Femur (tissue), 1 donor: ENCODE data around the gene KIRREL3.

Source experiments
- DNase-seq: peaks from one replicate; pipeline ENCODE4 v3.0.0-alpha.2; 2017

Gene KIRREL3

DNA sequence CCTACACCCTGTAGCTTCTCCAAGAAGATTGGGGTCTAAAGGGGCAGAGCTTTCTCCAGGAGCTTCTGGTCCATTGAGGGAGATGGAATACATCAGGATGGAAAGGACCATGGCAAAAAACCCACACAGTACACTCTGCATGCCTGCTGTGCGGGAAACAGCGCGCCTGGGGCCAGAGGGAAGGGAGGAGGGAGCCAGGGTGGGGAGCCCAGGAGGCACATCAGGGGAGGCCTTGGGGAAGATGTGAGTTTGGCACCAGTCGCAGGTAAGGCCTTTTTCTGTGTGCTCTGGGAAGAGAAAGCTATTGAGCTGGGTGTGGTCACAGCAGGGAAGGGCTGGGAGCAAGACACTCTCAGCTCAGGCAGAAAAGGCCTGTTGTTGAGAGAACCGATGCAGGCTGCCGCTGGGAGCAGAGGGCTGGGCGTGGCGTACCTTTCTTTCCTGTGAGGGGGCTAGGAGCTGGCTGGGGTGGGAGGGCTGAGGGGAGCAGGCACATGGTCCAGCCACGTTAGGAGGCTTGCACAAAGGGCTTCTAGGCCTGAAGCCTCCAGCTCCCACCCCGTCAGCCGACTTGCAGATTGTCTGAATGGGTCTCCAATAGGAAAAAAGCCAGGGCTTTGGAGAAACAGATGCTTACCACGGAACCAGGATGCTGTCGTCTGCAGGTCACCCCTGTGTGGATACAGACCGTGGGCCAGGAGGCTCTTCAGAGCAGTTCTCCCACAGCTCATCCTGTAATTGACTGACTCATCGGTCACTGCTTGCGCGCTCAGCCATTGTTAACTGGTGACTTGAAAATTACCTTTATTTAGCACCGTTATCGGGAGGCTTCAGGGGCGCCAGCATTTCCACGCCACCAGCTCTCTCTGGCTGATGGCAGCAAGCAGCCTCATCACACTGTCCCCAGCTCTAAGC, 407.8 kb downstream of the KIRREL3 start:
- no peak for DNase-seq

- no peak for DNase-seq
Observed at GRCh38 chr11:126591966-126592489, 408.5 kb downstream of the KIRREL3 start.

DNA sequence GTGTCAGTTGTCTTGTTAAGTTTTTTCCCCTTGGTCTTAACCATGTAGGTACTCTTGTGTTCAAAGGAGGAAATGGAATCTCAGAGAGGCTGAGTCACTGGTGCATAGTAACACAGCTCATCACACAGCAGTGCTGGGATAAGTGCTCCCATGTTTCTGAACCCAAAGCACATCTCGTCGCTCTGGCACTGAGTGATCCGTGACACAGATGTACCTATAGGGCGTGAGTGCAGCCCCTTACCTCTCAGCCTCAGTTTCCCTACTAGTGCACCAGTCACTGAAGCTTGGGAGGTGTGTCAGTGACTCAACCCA, 411.1 kb downstream of the KIRREL3 start:
- no peak for DNase-seq

DNA sequence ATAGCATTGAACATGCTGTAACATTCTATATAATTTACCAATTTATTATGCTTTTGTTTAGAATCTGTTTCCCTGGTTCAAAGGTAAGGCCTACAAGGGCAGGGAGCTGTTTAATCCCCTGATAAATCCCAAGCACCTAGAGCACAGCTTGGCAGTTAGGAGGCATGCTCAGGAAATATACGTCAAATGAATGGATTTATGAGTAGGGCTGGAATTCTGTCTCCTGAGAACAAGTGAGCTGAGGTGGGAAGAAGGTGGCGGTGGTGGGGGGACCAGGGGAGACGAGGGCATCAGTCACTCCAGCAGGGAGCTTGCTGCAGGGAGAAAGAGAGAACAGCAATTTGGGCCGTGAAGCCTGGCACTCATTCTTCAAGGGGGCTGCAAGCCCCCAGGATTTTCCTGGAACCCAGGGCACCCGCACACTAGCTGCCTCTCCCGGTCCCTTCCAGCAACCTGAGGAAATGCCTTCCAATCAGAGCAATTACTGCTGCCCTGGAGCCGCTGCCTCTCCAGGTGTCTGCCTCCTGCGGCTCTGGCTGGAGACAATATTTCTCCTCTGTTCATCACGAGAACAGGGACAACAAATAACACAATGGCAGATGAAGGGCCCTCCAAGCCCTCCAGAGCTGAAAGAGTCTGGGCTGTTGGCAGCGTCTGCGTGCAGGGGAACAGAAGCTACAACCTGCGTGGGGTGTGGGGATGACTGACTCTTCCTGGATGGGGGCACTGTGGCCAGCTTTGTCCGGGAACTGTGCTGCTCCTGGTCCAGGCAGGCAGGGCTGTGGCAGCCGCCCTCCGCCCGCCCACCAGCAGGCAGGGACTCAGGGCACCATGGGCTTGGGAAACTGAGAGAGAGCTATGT, 411.7 kb downstream of the KIRREL3 start:
- DNase-seq = no peak

DNA sequence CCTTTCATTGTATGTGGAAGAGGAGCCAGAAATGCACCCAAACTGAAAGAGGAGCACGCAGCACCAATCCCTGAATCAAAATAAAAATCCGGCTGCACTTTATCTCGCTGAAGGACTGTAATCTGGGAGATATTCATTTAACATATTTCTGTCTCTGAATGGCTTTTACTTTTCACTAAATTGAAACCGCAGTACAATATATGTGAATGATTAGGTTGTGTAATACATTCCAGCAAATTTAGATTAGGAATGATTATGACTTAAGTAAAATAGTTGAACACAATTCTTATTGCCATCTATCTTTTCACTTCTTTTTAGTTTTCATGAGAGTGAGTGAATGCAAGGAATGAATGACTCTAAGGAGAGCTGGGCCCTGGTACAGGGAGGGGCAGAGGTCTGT, 413.0 kb downstream of the KIRREL3 start:
- DNase-seq = no peak

DNA sequence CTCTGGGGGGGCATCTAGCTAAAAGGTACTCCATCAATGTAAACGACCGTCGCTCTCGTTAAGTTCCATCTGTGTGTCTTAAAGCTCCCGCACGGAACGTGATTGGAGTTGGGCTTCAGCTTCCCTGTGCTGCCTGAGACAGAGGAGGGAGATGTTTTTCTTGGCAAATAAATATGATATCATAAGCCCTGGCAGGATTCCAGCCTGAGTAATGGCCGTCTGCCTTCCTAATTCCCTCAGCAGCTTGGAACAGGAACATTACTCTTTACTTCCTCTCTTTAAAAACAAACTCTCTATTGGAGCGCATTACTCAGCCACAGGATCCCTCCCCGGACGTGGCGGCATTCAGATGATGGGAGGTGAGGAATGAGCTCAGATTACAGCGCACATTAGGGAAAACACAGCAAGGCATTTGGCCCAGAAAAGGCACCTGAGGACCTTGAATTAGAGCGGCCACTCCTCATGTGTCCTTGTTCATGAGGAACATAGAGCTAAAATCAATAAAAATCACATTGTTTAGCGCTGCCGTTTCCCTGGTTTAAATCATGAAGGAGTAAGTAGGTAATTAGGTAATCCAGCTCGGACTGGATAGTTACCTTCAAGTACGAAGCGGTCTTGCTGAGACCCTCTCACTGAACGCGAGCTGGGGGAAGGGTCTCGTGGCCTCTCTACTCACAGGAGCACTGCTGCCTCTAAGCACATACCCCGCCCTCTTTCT, 414.6 kb downstream of the KIRREL3 start:
- peak; percentile 90 for DNase-seq

DNA sequence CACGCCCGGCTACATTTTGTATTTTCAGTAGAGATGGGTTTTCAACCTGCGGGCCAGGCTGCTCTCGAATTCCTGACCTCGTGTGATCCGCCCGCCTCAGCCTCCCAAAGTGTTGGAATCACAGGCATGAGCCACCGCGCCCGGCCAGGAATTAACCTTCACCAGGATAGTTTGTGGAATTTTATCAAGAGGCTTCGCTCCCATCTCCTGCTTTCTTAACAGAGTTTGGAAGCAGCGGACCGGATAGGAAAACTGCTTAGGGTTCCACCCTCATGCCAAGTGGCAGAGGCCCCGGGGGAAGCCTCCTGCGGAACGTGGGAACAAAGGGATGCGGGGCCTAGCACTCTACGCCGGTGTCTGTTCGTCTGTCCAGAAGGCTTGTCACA, 415.2 kb downstream of the KIRREL3 start:
- no peak for DNase-seq

DNA sequence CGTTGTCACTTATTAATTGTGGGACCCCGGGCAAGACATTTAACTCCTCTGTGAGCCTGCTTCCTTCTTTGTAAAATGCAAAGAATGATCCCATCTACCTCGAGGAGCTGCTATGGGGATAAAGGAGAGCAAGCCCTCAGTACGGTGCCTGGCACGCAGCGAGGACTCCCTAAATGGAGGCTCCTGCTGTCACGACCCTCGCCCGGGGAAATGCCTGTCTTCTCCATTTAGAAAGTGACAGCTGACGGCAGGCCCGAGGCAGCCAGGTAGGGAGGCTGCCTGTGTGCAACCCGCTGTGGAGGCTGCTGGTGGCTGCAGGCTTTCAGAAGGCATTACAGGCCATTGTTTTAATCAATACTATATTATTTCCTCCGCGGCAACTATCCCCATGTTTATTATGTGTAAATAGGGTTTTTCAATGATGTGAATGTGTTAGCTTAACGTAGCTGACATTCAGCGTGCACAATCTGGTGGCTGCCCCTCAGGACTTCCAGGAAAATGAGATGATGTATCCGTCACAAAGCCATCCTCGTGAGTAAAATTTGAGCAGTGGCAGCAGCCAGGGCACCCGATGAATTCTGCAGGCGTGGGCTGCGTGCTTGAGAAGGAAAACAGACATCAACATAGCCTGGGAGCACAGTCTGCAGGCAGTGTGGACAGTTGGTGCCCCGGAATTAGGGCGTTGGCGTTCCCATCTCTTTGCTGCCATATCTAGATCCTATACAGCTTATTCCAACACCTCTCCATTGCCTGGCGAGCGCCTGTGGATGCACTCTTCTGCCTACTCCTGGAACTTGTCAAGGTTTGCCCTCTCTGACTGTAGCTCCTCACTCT, 416.8 kb downstream of the KIRREL3 start:
- DNase-seq = no peak

- no peak for DNase-seq
Observed at GRCh38 chr11:126583101-126583500, 417.5 kb downstream of the KIRREL3 start.

DNA sequence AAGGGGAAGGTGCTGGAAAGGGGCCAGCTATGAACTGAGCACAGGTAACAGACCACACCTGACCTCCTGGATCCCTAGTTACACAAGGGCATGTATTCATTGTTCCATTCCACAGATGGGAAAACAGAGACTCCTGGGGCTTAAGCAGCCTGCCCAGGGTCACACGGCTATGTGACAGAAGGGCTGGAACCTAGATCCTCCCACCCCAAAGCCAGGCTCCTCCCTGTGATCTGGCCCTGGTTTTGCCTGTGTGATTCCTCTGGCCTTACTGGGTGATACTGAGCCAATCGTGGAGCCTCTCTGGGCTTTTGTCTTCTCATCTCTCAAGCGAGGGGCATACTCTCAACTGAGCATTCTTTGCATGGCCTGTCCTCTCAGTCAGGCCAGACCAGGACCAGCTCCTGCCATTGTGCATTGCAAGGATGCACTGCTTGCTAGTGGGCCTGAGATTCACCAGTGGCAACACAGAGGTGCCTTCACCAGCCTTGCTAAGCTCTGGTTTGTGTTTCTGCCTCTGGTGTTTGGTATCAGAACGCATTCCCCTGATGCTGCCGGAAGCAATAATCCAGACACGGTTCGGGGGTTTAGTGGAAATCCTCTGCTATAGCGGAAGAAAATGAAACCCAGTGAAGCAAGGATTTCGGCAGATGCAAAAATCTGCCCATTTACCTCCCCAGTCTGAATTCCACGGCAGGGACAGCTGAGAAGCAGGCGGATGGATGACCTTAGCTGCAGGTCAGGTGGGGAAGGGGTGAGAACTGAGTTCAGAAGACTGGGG, 418.5 kb downstream of the KIRREL3 start:
- DNase-seq = no peak

DNA sequence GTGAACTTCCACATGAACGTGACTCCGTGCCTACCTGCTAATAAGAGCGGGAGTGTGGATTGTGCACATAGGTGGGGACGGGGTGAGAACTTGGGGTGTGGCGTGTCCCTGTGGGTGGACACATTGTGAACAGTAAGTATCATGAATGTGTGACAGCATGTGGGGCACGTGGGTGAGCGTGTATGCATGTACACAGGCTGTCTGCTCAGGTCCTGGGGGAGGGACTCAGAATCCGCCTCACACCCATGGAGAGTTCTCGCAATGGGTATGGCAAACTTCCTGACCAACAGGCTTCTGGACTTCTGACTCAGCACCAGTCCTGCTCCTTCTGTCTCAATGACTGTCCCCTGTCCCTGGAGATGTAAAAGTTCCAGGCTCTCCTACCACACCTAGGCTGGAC, 422.1 kb downstream of the KIRREL3 start:
- DNase-seq = no peak

DNA sequence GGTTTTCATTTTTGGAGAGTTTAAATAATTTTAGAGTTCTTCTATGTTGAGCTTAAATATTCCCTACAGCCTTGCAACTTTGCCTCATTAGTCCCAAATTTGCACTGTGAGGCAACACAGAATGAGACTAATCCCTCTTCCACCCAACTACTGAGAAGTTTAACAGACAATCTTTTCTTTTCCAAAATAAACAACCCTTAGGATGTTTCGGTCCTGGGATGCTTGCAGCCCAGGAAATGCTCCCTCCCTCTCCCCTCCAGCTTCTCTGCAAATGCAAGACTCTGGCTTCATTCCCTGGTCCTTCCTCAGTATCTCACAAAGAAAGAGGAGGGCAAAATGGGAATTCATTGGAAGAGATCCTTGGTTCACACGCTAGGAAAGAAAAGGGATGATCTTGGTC, 422.5 kb downstream of the KIRREL3 start:
- no peak for DNase-seq

DNA sequence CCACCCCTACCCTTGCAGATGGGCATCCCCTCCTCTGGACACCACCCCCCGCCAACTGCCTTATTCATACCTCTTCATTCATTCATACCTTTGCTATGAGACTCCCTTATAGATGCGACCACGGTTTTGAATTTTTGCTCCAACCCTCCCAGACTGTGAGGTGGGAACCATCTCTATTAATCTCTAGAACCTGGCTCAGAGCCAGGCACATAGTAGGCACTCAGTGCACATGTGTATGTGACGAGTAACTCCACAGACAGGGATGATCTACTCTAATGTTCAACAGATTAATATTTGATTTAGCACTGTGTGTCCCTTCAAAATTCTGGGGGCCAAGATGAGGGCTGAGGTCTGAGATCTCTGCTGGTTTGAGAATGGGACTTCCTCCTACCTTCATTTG, 424.7 kb downstream of the KIRREL3 start:
- no peak for DNase-seq

- DNase-seq = no peak
Observed at GRCh38 chr11:126573325-126573978, 427.1 kb downstream of the KIRREL3 start.

DNA sequence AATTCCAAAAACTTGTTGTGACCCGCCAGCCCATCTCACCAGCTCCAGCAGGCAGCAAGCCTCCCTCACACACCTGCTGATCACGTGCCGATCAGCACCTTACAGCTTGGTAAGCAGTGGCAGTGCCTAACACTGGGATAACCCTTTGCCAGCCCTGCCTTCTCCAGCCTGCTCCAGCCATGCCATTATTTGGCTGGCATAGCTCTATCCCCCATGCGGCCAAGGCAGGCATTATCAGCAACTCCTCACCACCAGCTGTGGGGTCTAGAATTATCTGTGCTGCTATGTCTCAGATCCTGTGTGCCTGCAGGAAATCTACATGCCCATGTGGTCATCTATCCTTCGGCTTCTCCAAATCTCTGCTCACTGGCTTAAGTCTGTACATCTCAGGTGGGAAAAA, 430.1 kb downstream of the KIRREL3 start:
- DNase-seq = no peak

DNA sequence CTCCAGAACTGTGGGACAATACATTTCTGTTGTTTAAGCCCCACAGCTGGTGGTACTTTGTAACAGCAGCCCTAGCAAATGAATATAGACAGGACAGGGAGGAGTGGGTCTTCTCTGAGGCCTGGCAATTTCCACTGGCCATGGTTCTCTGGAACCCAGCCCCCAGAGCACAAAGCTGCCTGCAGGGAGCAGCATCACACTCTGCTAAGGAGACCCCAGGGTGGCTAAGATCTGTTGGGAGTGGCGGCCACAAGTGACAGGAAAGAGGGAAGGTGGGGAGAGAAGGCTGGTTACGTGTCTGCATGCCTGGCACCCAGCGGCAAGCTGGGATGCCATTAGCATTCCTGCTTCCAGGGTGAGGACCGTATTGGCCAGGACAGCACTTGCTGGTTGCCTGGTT, 433.2 kb downstream of the KIRREL3 start:
- DNase-seq = no peak

- no peak for DNase-seq
Observed at GRCh38 chr11:126564566-126564965, 436.0 kb downstream of the KIRREL3 start.

DNA sequence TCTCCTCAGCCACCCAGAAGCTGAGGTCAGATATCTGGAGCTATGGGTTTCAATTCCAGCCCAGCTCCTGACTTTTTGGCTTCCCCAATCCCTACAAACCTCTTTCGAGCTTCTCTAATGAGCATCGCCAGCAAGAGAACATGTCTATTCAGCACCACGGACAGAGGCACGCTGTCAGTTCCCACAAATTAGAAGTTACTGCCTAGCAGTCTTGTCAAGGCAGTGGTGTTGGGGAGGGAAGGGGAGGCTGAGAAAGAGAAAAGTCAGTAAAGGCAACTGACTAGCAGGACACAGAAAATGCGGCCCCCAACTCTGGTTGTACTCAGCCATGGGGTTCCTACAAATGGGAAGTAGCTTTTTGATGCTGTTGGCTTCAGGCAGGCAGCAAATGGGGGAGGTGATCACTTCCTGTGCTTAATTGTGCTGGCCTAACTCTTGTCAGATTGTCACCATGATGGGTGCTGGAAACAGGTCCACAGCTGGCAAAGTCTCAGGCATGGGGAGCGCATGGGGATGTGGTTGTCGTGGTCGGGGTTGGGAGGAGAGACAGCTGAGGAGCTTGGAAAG, 439.2 kb downstream of the KIRREL3 start:
- peak; percentile 79 for DNase-seq

- no peak for DNase-seq
Observed at GRCh38 chr11:126560221-126560620, 440.3 kb downstream of the KIRREL3 start.
